ENCODE data around the gene KLHL40. TPM values are rescaled to one million over a fixed set of nuclear protein-coding genes. Genes with fewer than 3 reads are reported as not detected.

Gene KLHL40
- total RNA-seq (not detected in 2 replicates), polyA plus RNA-seq (not detected in 2 replicates)

DNA sequence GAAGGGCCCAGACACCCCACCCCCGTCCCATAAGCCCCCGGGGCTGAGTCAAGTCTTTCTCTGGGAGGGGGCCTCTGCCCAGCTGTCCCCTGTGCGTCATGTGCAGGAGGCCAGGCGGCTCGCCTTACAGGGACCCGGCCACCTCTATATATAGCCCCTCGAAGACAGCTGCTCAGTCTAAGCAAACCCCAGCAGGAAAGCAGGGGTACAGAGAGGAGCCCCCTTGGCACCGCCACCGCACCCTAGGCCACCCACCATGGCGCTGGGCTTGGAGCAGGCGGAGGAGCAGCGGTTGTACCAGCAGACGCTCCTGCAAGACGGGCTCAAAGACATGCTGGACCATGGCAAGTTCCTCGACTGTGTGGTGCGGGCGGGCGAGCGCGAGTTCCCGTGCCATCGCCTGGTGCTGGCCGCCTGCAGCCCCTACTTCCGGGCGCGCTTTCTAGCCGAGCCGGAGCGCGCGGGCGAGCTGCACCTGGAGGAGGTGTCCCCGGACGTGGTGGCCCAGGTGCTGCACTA, at the start of gene KLHL40:
KLHL40 (plus strand) TSS at position 175 of the 519 bp plus-strand sequence; CDS start at position 257, 82 bp downstream.
- Histone ChIP-seq H2AFZ (no peak within 1 kb of the TSS), H3K4me3 (no peak within 1 kb of the TSS), H3K9me2 (replicated peaks; ENCODE audit: insufficient read depth) (no peaks in the 10 kb centered on the region), H3K27me3 (no peaks in the 10 kb centered on the region), H3K4me1 (ENCODE audit: insufficient read depth) (peaks cover 5% of the 10 kb centered on the region), H4K20me1 (ENCODE audit: insufficient read depth, poor library complexity, severe bottlenecking) (no peaks in the 10 kb centered on the region), H3K4me2 (peak within 1 kb of the TSS; percentile 26), H3K27ac (peak within 1 kb of the TSS; percentile 72), H3K79me2 (no peaks in the 10 kb centered on the region), H3K9me3 (ENCODE audit: low read depth) (no peaks in the 10 kb centered on the region), H3K36me3 (replicated peaks; ENCODE audit: insufficient read depth, low read depth) (no peaks in the 10 kb centered on the region)
- TF ChIP-seq EZH2phosphoT487 (IDR thresholded peaks at IDR 0.05; ENCODE audit: low read depth, severe bottlenecking, unreplicated experiment) (no peak), CTCF (IDR thresholded peaks at IDR 0.05; ENCODE audit: poor library complexity) (no peak), EZH2 (IDR thresholded peaks at IDR 0.05; ENCODE audit: borderline replicate concordance) (no peak)
- 95% methylated on average over 33 of the region's 34 CpGs for WGBS (ENCODE audit: low lambda C conversion rate, missing lambda C conversion rate)
- no peak for DNase-seq (ENCODE audit: low spot score)

- no peaks in the 10 kb centered on the region for H3K9me2 ChIP-seq (replicated peaks; ENCODE audit: insufficient read depth)
- no peaks in the 10 kb centered on the region for H4K20me1 ChIP-seq (ENCODE audit: insufficient read depth, poor library complexity, severe bottlenecking)
- no peak for TF ChIP-seq EZH2phosphoT487 (IDR thresholded peaks at IDR 0.05; ENCODE audit: low read depth, severe bottlenecking, unreplicated experiment)
- TF ChIP-seq EZH2 (IDR thresholded peaks at IDR 0.05; ENCODE audit: borderline replicate concordance), result no peak
- TF ChIP-seq CTCF (IDR thresholded peaks at IDR 0.05; ENCODE audit: poor library complexity), result no peak
- H3K36me3 ChIP-seq (replicated peaks; ENCODE audit: insufficient read depth, low read depth), result no peaks in the 10 kb centered on the region
- DNase-seq (ENCODE audit: low spot score), result no peak
- peak overlapping the region; percentile 8 for H3K27ac ChIP-seq
- no peaks in the 10 kb centered on the region for H3K9me3 ChIP-seq (ENCODE audit: low read depth)
- WGBS (ENCODE audit: low lambda C conversion rate, missing lambda C conversion rate), result 70% methylated on average over 6 of the region's 6 CpGs
- no peak overlapping the region for H3K4me3 ChIP-seq
- no peaks in the 10 kb centered on the region for H3K4me1 ChIP-seq (ENCODE audit: insufficient read depth)
- no peak overlapping the region for H3K4me2 ChIP-seq
- peaks cover 22% of the 10 kb centered on the region for H3K79me2 ChIP-seq
- H3K27me3 ChIP-seq, result no peaks in the 10 kb centered on the region
- H2AFZ ChIP-seq, result no peak overlapping the region
These were observed 48.3 kb upstream of the KLHL40 start for GRCh38 chr3:42637001-42637400.

DNA sequence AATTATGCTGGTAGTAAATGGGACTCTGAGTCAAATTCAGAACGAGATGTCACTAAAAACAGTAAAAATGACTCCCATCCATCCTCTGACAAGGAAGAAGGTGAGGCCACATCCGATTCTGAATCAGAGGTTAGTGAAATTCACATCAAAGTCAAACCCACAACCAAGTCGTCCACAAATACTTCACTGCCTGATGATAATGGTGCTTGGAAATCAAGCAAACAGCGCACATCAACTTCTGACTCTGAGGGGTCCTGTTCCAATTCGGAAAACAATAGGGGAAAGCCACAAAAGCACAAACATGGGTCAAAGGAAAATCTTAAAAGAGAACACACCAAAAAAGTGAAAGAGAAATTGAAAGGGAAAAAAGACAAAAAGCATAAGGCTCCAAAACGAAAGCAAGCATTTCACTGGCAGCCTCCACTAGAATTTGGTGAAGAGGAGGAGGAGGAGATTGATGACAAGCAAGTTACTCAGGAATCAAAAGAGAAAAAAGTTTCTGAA, 46.9 kb upstream of the KLHL40 start:
- H4K20me1 ChIP-seq (ENCODE audit: insufficient read depth, poor library complexity, severe bottlenecking), result no peaks in the 10 kb centered on the region
- H3K36me3 ChIP-seq (replicated peaks; ENCODE audit: insufficient read depth, low read depth), result peaks cover 4% of the 10 kb centered on the region
- no peak for TF ChIP-seq EZH2 (IDR thresholded peaks at IDR 0.05; ENCODE audit: borderline replicate concordance)
- no peak for TF ChIP-seq EZH2phosphoT487 (IDR thresholded peaks at IDR 0.05; ENCODE audit: low read depth, severe bottlenecking, unreplicated experiment)
- TF ChIP-seq CTCF (IDR thresholded peaks at IDR 0.05; ENCODE audit: poor library complexity), result no peak
- H2AFZ ChIP-seq, result no peak overlapping the region
- 94% methylated on average over 6 of the region's 6 CpGs for WGBS (ENCODE audit: low lambda C conversion rate, missing lambda C conversion rate)
- DNase-seq (ENCODE audit: low spot score), result no peak
- no peaks in the 10 kb centered on the region for H3K9me3 ChIP-seq (ENCODE audit: low read depth)
- peaks cover 15% of the 10 kb centered on the region for H3K79me2 ChIP-seq
- H3K4me1 ChIP-seq (ENCODE audit: insufficient read depth), result no peaks in the 10 kb centered on the region
- H3K27ac ChIP-seq, result no peak overlapping the region
- no peak overlapping the region for H3K4me3 ChIP-seq
- H3K4me2 ChIP-seq, result no peak overlapping the region
- H3K9me2 ChIP-seq (replicated peaks; ENCODE audit: insufficient read depth), result no peaks in the 10 kb centered on the region
- H3K27me3 ChIP-seq, result no peaks in the 10 kb centered on the region
